Measurements from ENCODE around the gene GAP43.
A peak's percentile ranks its signal among the peaks of the same experiment; 100 is the strongest.
"Not testable (repeated sequence)": the region's sequence is repeated elsewhere in the genome, so short reads cannot be mapped to it uniquely, and the experiment has no call there.

Gene GAP43

GRCh38 chr3:115752978-115753377 lies 129.7 kb downstream of the GAP43 start:
- H3K27ac ChIP-seq (ENCODE audit: low read depth, low read length); H3K4me3 ChIP-seq (ENCODE audit: low read depth, low read length); H3K36me3 ChIP-seq (ENCODE audit: insufficient read depth, low read length); H3K79me2 ChIP-seq (ENCODE audit: control insufficient read depth, insufficient read depth, low read length, unreplicated experiment); H3K4me1 ChIP-seq (ENCODE audit: control insufficient read depth, insufficient read depth, low read length, unreplicated experiment); H2AFZ ChIP-seq (ENCODE audit: low read length, unreplicated experiment): not testable (repeated sequence)
- peaks cover 10% of the 10 kb centered on the region; the same call in 1 of the 2 replicates for H3K27me3 ChIP-seq (ENCODE audit: insufficient read depth, low read length)

- no peaks in the 10 kb centered on the region for H3K27me3 ChIP-seq (ENCODE audit: insufficient read depth, low read length)
- H3K36me3 ChIP-seq (ENCODE audit: insufficient read depth, low read length), result no peaks in the 10 kb centered on the region
- no peak overlapping the region for H3K27ac ChIP-seq (ENCODE audit: low read depth, low read length)
- no peak overlapping the region for H2AFZ ChIP-seq (ENCODE audit: low read length, unreplicated experiment)
- no peaks in the 10 kb centered on the region for H3K4me1 ChIP-seq (ENCODE audit: control insufficient read depth, insufficient read depth, low read length, unreplicated experiment)
- no peaks in the 10 kb centered on the region for H3K79me2 ChIP-seq (ENCODE audit: control insufficient read depth, insufficient read depth, low read length, unreplicated experiment)
- no peak overlapping the region for H3K4me3 ChIP-seq (ENCODE audit: low read depth, low read length)
These were observed 134.9 kb downstream of the GAP43 start for GRCh38 chr3:115758076-115758763.

GRCh38 chr3:115760716-115761115 lies 137.4 kb downstream of the GAP43 start:
- no peaks in the 10 kb centered on the region for H3K36me3 ChIP-seq (ENCODE audit: insufficient read depth, low read length)
- no peaks in the 10 kb centered on the region for H3K79me2 ChIP-seq (ENCODE audit: control insufficient read depth, insufficient read depth, low read length, unreplicated experiment)
- no peaks in the 10 kb centered on the region for H3K27me3 ChIP-seq (ENCODE audit: insufficient read depth, low read length)
- H2AFZ ChIP-seq (ENCODE audit: low read length, unreplicated experiment), result no peak overlapping the region
- no peak overlapping the region for H3K27ac ChIP-seq (ENCODE audit: low read depth, low read length)
- no peak overlapping the region for H3K4me3 ChIP-seq (ENCODE audit: low read depth, low read length)
- no peaks in the 10 kb centered on the region for H3K4me1 ChIP-seq (ENCODE audit: control insufficient read depth, insufficient read depth, low read length, unreplicated experiment)

- Histone ChIP-seq H3K27ac (ENCODE audit: low read depth, low read length) (no peak overlapping the region), H3K36me3 (ENCODE audit: insufficient read depth, low read length) (no peaks in the 10 kb centered on the region), H3K4me3 (ENCODE audit: low read depth, low read length) (no peak overlapping the region), H3K27me3 (ENCODE audit: insufficient read depth, low read length) (no peaks in the 10 kb centered on the region), H3K79me2 (ENCODE audit: control insufficient read depth, insufficient read depth, low read length, unreplicated experiment) (no peaks in the 10 kb centered on the region), H3K4me1 (ENCODE audit: control insufficient read depth, insufficient read depth, low read length, unreplicated experiment) (peaks cover 12% of the 10 kb centered on the region), H2AFZ (ENCODE audit: low read length, unreplicated experiment) (no peak overlapping the region)
These were observed 138.6 kb downstream of the GAP43 start for GRCh38 chr3:115761927-115762305.

GRCh38 chr3:115766587-115767482 lies 143.5 kb downstream of the GAP43 start:
- Histone ChIP-seq H3K27me3 (ENCODE audit: insufficient read depth, low read length) (no peaks in the 10 kb centered on the region), H3K79me2 (ENCODE audit: control insufficient read depth, insufficient read depth, low read length, unreplicated experiment) (no peaks in the 10 kb centered on the region), H3K4me1 (ENCODE audit: control insufficient read depth, insufficient read depth, low read length, unreplicated experiment) (peaks cover 15% of the 10 kb centered on the region), H3K36me3 (ENCODE audit: insufficient read depth, low read length) (no peaks in the 10 kb centered on the region), H2AFZ (ENCODE audit: low read length, unreplicated experiment) (peak overlapping the region; percentile 36), H3K27ac (ENCODE audit: low read depth, low read length) (peak overlapping the region; percentile 62), H3K4me3 (ENCODE audit: low read depth, low read length) (no peak overlapping the region; the same call in 1 of the 2 replicates)

- no peak overlapping the region for H2AFZ ChIP-seq (ENCODE audit: low read length, unreplicated experiment)
- peaks cover 15% of the 10 kb centered on the region for H3K4me1 ChIP-seq (ENCODE audit: control insufficient read depth, insufficient read depth, low read length, unreplicated experiment)
- no peaks in the 10 kb centered on the region for H3K27me3 ChIP-seq (ENCODE audit: insufficient read depth, low read length)
- no peaks in the 10 kb centered on the region for H3K36me3 ChIP-seq (ENCODE audit: insufficient read depth, low read length)
- H3K4me3 ChIP-seq (ENCODE audit: low read depth, low read length), result no peak overlapping the region
- H3K79me2 ChIP-seq (ENCODE audit: control insufficient read depth, insufficient read depth, low read length, unreplicated experiment), result no peaks in the 10 kb centered on the region
- no peak overlapping the region for H3K27ac ChIP-seq (ENCODE audit: low read depth, low read length)
These were observed 145.4 kb downstream of the GAP43 start for GRCh38 chr3:115768661-115769060.

All from ACC112 (cell line).